Measurements from ENCODE around the gene MLF1. TPM values are rescaled to one million over a fixed set of nuclear protein-coding genes. Genes with fewer than 3 reads are reported as not detected.

MLF1 gene
- total and polyA plus RNA-seq, 2 experiments from 2014 or later: 15.6 to 17.3 TPM

DNA sequence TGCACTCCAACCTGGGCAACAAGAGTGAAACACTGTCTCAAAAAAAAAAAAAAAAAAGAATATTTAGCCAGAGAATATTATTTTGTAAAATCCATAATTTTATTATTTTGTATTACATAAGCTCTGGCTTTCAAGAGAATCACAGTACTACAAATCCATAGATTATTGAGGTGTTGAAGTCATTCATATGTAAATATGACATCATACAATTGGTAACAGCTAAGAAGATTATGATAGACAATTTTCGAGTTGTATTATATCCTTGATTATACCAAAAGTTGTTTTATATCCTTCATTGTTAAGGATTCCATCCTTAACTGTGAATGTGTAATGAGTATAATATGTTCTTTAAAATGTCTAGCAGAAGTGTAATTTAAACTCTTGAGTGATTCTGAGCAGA, 3.7 kb downstream of the MLF1 start:
- Histone ChIP-seq H3K4me1 (ENCODE audit: insufficient read depth) (no peaks in the 10 kb centered on the region), H3K9ac (no peak overlapping the region), H3K79me2 (ENCODE audit: insufficient read depth) (no peaks in the 10 kb centered on the region), H3F3A (ENCODE audit: insufficient read depth) (no peaks in the 10 kb centered on the region), H3K9me2 (ENCODE audit: insufficient read depth) (no peaks in the 10 kb centered on the region), H4K20me1 (ENCODE audit: insufficient read depth) (no peaks in the 10 kb centered on the region), H3K9me3 (ENCODE audit: low read depth) (no peaks in the 10 kb centered on the region), H3K4me3 (no peak overlapping the region), H3K27me3 (replicated peaks; ENCODE audit: insufficient read depth) (no peaks in the 10 kb centered on the region), H3K27ac (no peak overlapping the region), H2AFZ (no peak overlapping the region), H3K36me3 (ENCODE audit: low read depth) (no peaks in the 10 kb centered on the region), H3K4me2 (ENCODE audit: unreplicated experiment) (no peak overlapping the region)
- 45 to 51% methylated on average over 1 of the region's 1 CpG for WGBS, 2 experiments (ENCODE audit: low coverage in 1 of 2, low lambda C conversion rate in 2 of 2, missing lambda C conversion rate in 2 of 2)
- DNase-seq: no peak
- in situ Hi-C loops (cut with MboI): no loop called here
- TF ChIP-seq EZH2phosphoT487 (IDR thresholded peaks at IDR 0.05; ENCODE audit: insufficient read depth, low read depth) (no peak), EZH2 (IDR thresholded peaks at IDR 0.05; ENCODE audit: insufficient read depth, poor library complexity, severe bottlenecking) (no peak)

DNA sequence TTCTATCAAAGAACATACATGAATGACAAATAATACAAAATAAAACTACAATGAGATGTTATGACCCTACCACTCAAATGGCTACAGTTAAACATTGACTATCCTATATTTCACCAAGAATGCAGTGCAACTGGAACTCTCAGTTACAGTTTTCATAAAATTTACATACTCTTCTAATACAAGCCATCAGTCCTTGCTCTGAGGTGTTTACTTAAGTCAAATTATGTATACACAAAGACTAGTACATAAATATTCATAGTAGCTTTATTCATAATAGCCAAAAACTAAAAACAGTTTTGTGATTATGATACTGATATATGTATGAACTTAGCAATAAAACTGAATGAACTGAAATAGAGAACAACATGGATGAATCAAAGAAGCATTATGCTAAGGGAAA, 19.2 kb downstream of the MLF1 start:
- Histone ChIP-seq H3K27ac (no peak overlapping the region), H3F3A (ENCODE audit: insufficient read depth) (no peaks in the 10 kb centered on the region), H3K4me1 (ENCODE audit: insufficient read depth) (no peaks in the 10 kb centered on the region), H3K4me3 (no peak overlapping the region), H3K9me3 (ENCODE audit: low read depth) (no peaks in the 10 kb centered on the region), H3K9me2 (ENCODE audit: insufficient read depth) (no peaks in the 10 kb centered on the region), H3K4me2 (ENCODE audit: unreplicated experiment) (no peak overlapping the region), H3K79me2 (ENCODE audit: insufficient read depth) (no peaks in the 10 kb centered on the region), H4K20me1 (ENCODE audit: insufficient read depth) (no peaks in the 10 kb centered on the region), H3K9ac (no peak overlapping the region), H2AFZ (no peak overlapping the region), H3K36me3 (ENCODE audit: low read depth) (no peaks in the 10 kb centered on the region), H3K27me3 (replicated peaks; ENCODE audit: insufficient read depth) (no peaks in the 10 kb centered on the region)
- TF ChIP-seq EZH2phosphoT487 (IDR thresholded peaks at IDR 0.05; ENCODE audit: insufficient read depth, low read depth): no peak
- no peak for TF ChIP-seq EZH2 (IDR thresholded peaks at IDR 0.05; ENCODE audit: insufficient read depth, poor library complexity, severe bottlenecking)
- DNase-seq: no peak
- in situ Hi-C loops (cut with MboI): no loop called here

DNA sequence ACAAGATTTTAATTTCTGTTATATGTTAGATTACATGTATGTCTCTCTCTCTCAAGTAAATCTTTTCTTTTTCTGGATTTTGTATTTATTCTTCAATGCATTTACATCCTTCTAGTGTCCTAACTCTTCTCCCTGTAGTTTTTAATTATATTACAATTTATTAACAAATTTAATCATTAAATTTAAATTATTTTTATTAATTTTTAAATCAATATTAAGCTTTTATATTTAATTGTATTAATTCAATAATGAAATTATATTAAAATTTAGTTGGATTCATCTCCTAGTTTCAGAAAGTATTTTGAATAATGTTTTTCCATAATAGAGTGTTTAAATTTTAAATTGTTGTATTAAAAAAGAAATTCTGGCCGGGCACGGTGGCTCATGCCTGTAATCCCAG, 29.8 kb downstream of the MLF1 start:
- in situ Hi-C loops (cut with MboI): no loop called here
- Histone ChIP-seq H3K4me2 (ENCODE audit: unreplicated experiment) (no peak overlapping the region), H2AFZ (no peak overlapping the region), H3K4me1 (ENCODE audit: insufficient read depth) (no peaks in the 10 kb centered on the region), H3K27me3 (replicated peaks; ENCODE audit: insufficient read depth) (no peaks in the 10 kb centered on the region), H3K4me3 (no peak overlapping the region), H3K36me3 (ENCODE audit: low read depth) (no peaks in the 10 kb centered on the region), H3K9me2 (ENCODE audit: insufficient read depth) (no peaks in the 10 kb centered on the region), H3K79me2 (ENCODE audit: insufficient read depth) (no peaks in the 10 kb centered on the region), H3K9me3 (ENCODE audit: low read depth) (no peaks in the 10 kb centered on the region), H3K27ac (no peak overlapping the region), H3F3A (ENCODE audit: insufficient read depth) (no peaks in the 10 kb centered on the region), H3K9ac (no peak overlapping the region), H4K20me1 (ENCODE audit: insufficient read depth) (no peaks in the 10 kb centered on the region)
- WGBS, 2 experiments (ENCODE audit: low coverage in 1 of 2, low lambda C conversion rate in 2 of 2, missing lambda C conversion rate in 2 of 2): 92 to 96% methylated on average over 2 of the region's 2 CpGs
- no peak for TF ChIP-seq EZH2phosphoT487 (IDR thresholded peaks at IDR 0.05; ENCODE audit: insufficient read depth, low read depth)
- DNase-seq: no peak

DNA sequence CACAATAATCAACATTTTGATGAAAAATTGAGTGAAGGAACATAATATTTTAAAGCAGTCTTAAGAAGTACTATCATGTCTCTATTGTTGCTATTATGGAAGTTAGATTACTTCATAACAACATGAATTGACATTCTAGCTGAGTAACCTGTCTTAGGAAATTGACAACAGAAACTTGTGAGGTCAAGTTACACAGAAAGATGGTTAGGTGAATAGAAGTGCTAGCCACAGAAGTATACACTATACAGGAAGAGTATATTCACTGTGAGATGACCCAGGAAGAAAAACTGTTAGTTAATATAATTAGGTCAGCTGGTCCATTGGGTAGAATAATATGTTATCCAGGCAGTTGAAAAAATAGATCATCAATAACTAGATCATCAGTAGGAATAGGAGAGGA, 31.2 kb downstream of the MLF1 start:
- Histone ChIP-seq H4K20me1 (ENCODE audit: insufficient read depth) (no peaks in the 10 kb centered on the region), H2AFZ (no peak overlapping the region), H3K36me3 (ENCODE audit: low read depth) (no peaks in the 10 kb centered on the region), H3K4me3 (no peak overlapping the region), H3K27ac (no peak overlapping the region), H3K4me2 (ENCODE audit: unreplicated experiment) (no peak overlapping the region), H3F3A (ENCODE audit: insufficient read depth) (no peaks in the 10 kb centered on the region), H3K9ac (no peak overlapping the region), H3K9me2 (ENCODE audit: insufficient read depth) (no peaks in the 10 kb centered on the region), H3K4me1 (ENCODE audit: insufficient read depth) (no peaks in the 10 kb centered on the region), H3K27me3 (replicated peaks; ENCODE audit: insufficient read depth) (no peaks in the 10 kb centered on the region), H3K9me3 (ENCODE audit: low read depth) (no peaks in the 10 kb centered on the region), H3K79me2 (ENCODE audit: insufficient read depth) (no peaks in the 10 kb centered on the region)
- TF ChIP-seq EZH2 (IDR thresholded peaks at IDR 0.05; ENCODE audit: insufficient read depth, poor library complexity, severe bottlenecking): no peak
- TF ChIP-seq EZH2phosphoT487 (IDR thresholded peaks at IDR 0.05; ENCODE audit: insufficient read depth, low read depth): no peak
- DNase-seq: no peak
- in situ Hi-C loops (cut with MboI): no loop called here

DNA sequence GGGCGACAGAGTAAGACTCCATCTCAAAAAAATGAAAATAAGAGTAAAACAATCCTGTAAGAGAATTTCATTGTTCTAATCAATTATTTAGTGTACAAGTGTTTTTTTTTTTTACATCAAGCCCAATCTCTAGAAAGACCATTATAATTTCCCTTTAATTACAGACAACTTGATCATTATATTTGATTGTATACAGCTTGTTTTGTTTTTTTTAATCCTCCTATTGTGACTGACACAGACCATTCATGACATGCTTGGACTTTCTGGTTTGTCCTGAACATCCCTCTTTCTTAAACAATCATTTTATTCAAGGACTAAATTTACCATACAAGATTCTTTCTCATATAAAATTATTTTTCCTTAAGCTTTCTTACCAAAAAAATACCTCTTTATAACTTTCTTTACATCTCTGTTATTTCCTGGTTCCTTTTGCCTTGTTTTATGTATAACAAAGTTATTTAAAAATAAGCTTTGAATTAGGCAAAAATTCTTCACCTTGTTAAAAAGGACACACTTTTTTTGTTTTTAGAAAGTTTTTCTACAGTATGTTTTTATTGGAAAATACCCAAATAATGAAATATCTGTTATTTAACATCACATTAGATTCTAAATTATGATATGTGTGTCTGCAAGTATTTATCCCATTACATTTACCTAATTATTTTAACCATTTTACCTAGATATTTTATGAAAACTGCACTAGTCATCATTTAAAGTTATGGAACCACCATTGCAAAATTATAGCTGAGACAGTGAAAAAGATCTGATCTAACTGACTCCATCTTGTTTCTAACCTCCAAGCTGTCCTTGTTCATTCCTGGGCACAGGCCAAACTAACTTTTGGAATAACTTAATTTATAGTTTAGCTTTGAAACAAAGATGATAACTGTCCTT, 47.2 kb downstream of the MLF1 start:
- H4K20me1 ChIP-seq (ENCODE audit: insufficient read depth): no peaks in the 10 kb centered on the region
- TF ChIP-seq EZH2 (IDR thresholded peaks at IDR 0.05; ENCODE audit: insufficient read depth, poor library complexity, severe bottlenecking) (no peak), EZH2phosphoT487 (IDR thresholded peaks at IDR 0.05; ENCODE audit: insufficient read depth, low read depth) (no peak)
- H3K79me2 ChIP-seq (ENCODE audit: insufficient read depth): no peaks in the 10 kb centered on the region
- no peaks in the 10 kb centered on the region for H3K9me3 ChIP-seq (ENCODE audit: low read depth)
- H3K4me3 ChIP-seq: no peak overlapping the region
- no peaks in the 10 kb centered on the region for H3K9me2 ChIP-seq (ENCODE audit: insufficient read depth)
- no peak overlapping the region for H3K27ac ChIP-seq
- 7 to 12% methylated on average over 1 of the region's 1 CpG for WGBS, 2 experiments (ENCODE audit: low coverage in 1 of 2, low lambda C conversion rate in 2 of 2, missing lambda C conversion rate in 2 of 2)
- no peaks in the 10 kb centered on the region for H3K4me1 ChIP-seq (ENCODE audit: insufficient read depth)
- H3F3A ChIP-seq (ENCODE audit: insufficient read depth): no peaks in the 10 kb centered on the region
- H2AFZ ChIP-seq: no peak overlapping the region
- no peak overlapping the region for H3K9ac ChIP-seq
- H3K27me3 ChIP-seq (replicated peaks; ENCODE audit: insufficient read depth): no peaks in the 10 kb centered on the region
- in situ Hi-C loops (cut with MboI): no loop called here
- H3K4me2 ChIP-seq (ENCODE audit: unreplicated experiment): no peak overlapping the region
- no peaks in the 10 kb centered on the region for H3K36me3 ChIP-seq (ENCODE audit: low read depth)
- no peak for DNase-seq

All from GM23248 (cell line).